H1 (cell line): ENCODE results near the gene ELL. TPM values are rescaled to one million over a fixed set of nuclear protein-coding genes. Genes with fewer than 3 reads are reported as not detected.

ENCODE experiments used
- CTCF ChIA-PET: fragments of 300-600 bp; sonication (Branson Sonifier 250); formaldehyde crosslinking; loops from one replicate; lab custom pipeline; 2021; ENCODE audit not compliant: partially characterized antibody; lab: Charles Lee
- POLR2A ChIA-PET: fragments of 300-600 bp; sonication (Branson Sonifier 250); formaldehyde crosslinking; loops from one replicate; lab custom pipeline; 2021; ENCODE audit warnings: inconsistent platforms; ENCODE audit not compliant: partially characterized antibody; lab: Charles Lee
- DNase-seq, 2 experiments: peaks; one replicate each; pipeline versions ENCODE4 v3.0.0 to v3.0.0-alpha.2; 2010 to 2022; ENCODE audit warnings: low spot score in 2 of 2, low read depth in 1 of 2, mixed read lengths in 1 of 2
- FAIRE-seq: peaks from 2 replicates; lab custom pipeline; 2011; peaks lifted over from hg19 to GRCh38; lab: Jason Lieb, UNC
- H2AFZ ChIP-seq: 2 replicates; pipeline ENCODE4 v1.8.1; 2012; ENCODE audit warnings: low read length, inconsistent platforms
- H2AK5ac ChIP-seq: 2 replicates; pipeline ENCODE4 v1.6.1; 2013; ENCODE audit warnings: low read depth, low read length
- H2BK120ac ChIP-seq: replicated peaks from 2 replicates; pipeline ENCODE3; 2013; ENCODE audit warnings: low read depth, low read length, inconsistent platforms
- H2BK12ac ChIP-seq: 2 replicates; pipeline ENCODE4 v1.6.1; 2013; ENCODE audit warnings: low read depth, low read length
- H2BK15ac ChIP-seq: 2 replicates; pipeline ENCODE4 v1.6.1; 2013; ENCODE audit warnings: low read length
- H2BK20ac ChIP-seq: 2 replicates; pipeline ENCODE4 v1.6.1; 2013; ENCODE audit warnings: low read length
- H2BK5ac ChIP-seq: 2 replicates; pipeline ENCODE4 v1.6.1; 2013; ENCODE audit warnings: low read depth, low read length
- H3K14ac ChIP-seq: 2 replicates; pipeline ENCODE4 v1.6.1; 2013; ENCODE audit warnings: inconsistent platforms; ENCODE audit not compliant: insufficient read length
- H3K18ac ChIP-seq: 2 replicates; pipeline ENCODE4 v1.6.1; 2013; ENCODE audit warnings: low read length; ENCODE audit errors: extremely low read depth
- H3K23ac ChIP-seq: 2 replicates; pipeline ENCODE4 v1.6.1; 2013; ENCODE audit warnings: inconsistent platforms; ENCODE audit not compliant: insufficient read length
- H3K23me2 ChIP-seq: 2 replicates; pipeline ENCODE4 v1.6.1; 2013; ENCODE audit warnings: low read depth, low read length
- H3K27ac ChIP-seq: 2 replicates; pipeline ENCODE4 v1.6.1; 2011; ENCODE audit warnings: low read depth, low read length, inconsistent platforms
- H3K27me3 ChIP-seq, 4 experiments: replicated peaks in 1 of 4; 1 replicate in 1 of 4; 2 replicates in 3 of 4; pipeline versions ENCODE4 v1.6.1 to v1.8.1; 2011 to 2013; ENCODE audit warnings: low read length in 3 of 4, mild to moderate bottlenecking in 3 of 4, inconsistent platforms in 2 of 4, mixed read lengths in 2 of 4, moderate library complexity in 1 of 4; ENCODE audit not compliant: control insufficient read depth in 3 of 4, insufficient read depth in 3 of 4; ENCODE audit errors: extremely low read depth in 1 of 4
- H3K36me3 ChIP-seq, 4 experiments: 2 replicates each; pipeline versions ENCODE4 v1.6.1 to v1.8.1; 2011 to 2013; ENCODE audit warnings: mild to moderate bottlenecking in 4 of 4, low read length in 3 of 4, moderate library complexity in 2 of 4, control low read depth in 1 of 4, inconsistent platforms in 1 of 4; ENCODE audit not compliant: insufficient read depth in 4 of 4, control insufficient read depth in 2 of 4
- H3K4ac ChIP-seq: replicated peaks from 2 replicates; pipeline ENCODE3; 2013; ENCODE audit warnings: low read length, low read depth, mixed read lengths, inconsistent platforms; ENCODE audit not compliant: insufficient read length
- H3K4me1 ChIP-seq, 4 experiments: replicated peaks in 1 of 4; 1 replicate in 1 of 4; 2 replicates in 3 of 4; pipeline versions ENCODE4 v1.6.1 to v1.8.1; 2011 to 2013; ENCODE audit warnings: low read length in 3 of 4, inconsistent platforms in 2 of 4, mixed read lengths in 1 of 4; ENCODE audit not compliant: insufficient read depth in 4 of 4, control insufficient read depth in 3 of 4
- H3K4me2 ChIP-seq, 2 experiments: 2 replicates each; pipeline versions ENCODE4 v1.6.1 to v1.8.1; 2011 to 2013; ENCODE audit warnings: low read depth in 2 of 2, low read length in 2 of 2, control low read depth in 1 of 2, inconsistent platforms in 1 of 2, mild to moderate bottlenecking in 1 of 2; ENCODE audit not compliant: insufficient read depth in 1 of 2
- H3K4me3 ChIP-seq, 4 experiments: fragments of 200-600, 300-600 bp in 1 of 4; sonication (generic), shearing (Covaris generic), sonication (Bioruptor Twin) in 1 of 4; 2 replicates each; pipeline versions ENCODE4 v1.5.1 to v1.8.1; 2011 to 2016; ENCODE audit warnings: low read length in 4 of 4, low read depth in 3 of 4, control low read depth in 2 of 4, inconsistent platforms in 2 of 4, mild to moderate bottlenecking in 2 of 4, mixed read lengths in 1 of 4, moderate library complexity in 1 of 4; ENCODE audit not compliant: insufficient read depth in 2 of 4; ENCODE audit errors: extremely low read depth in 1 of 4
- H3K56ac ChIP-seq: replicated peaks from 2 replicates; pipeline ENCODE3; 2013; ENCODE audit warnings: low read depth, mild to moderate bottlenecking, mixed read lengths, low read length, inconsistent platforms; ENCODE audit not compliant: insufficient read length
- H3K79me1 ChIP-seq: 2 replicates; pipeline ENCODE4 v1.6.1; 2013; ENCODE audit warnings: low read depth, low read length, control low read depth
- H3K79me2 ChIP-seq, 2 experiments: 2 replicates each; pipeline versions ENCODE4 v1.6.1 to v1.8.1; 2012 to 2013; ENCODE audit warnings: low read length in 2 of 2, mild to moderate bottlenecking in 2 of 2, inconsistent platforms in 1 of 2; ENCODE audit not compliant: insufficient read depth in 2 of 2, control insufficient read depth in 1 of 2
- H3K9ac ChIP-seq, 4 experiments: replicated peaks in 1 of 4; 1 replicate in 1 of 4; 2 replicates in 3 of 4; pipeline versions ENCODE4 v1.6.1 to v1.8.1; 2011 to 2013; ENCODE audit warnings: low read depth in 3 of 4, low read length in 3 of 4, control low read depth in 2 of 4, mild to moderate bottlenecking in 2 of 4, moderate library complexity in 2 of 4, inconsistent platforms in 1 of 4; ENCODE audit errors: extremely low read depth in 1 of 4
- H3K9me3 ChIP-seq, 2 experiments: 2 replicates each; pipeline versions ENCODE4 v1.6.1 to v1.8.1; 2012 to 2013; ENCODE audit warnings: mild to moderate bottlenecking in 2 of 2, moderate library complexity in 2 of 2, control low read depth in 1 of 2, inconsistent platforms in 1 of 2, low read depth in 1 of 2, low read length in 1 of 2, mixed read lengths in 1 of 2; ENCODE audit not compliant: insufficient read depth in 2 of 2
- H4K20me1 ChIP-seq, 2 experiments: replicated peaks in 1 of 2; 2 replicates each; pipeline versions ENCODE3 to v1.8.1; 2011 to 2013; ENCODE audit warnings: inconsistent platforms in 2 of 2, low read length in 2 of 2, mild to moderate bottlenecking in 1 of 2; ENCODE audit not compliant: insufficient read depth in 2 of 2, control insufficient read depth in 1 of 2
- H4K5ac ChIP-seq: 2 replicates; pipeline ENCODE4 v1.6.1; 2013; ENCODE audit warnings: low read length, low read depth, mixed read lengths, inconsistent platforms; ENCODE audit not compliant: insufficient read length
- H4K8ac ChIP-seq: 2 replicates; pipeline ENCODE4 v1.8.0; 2013; ENCODE audit warnings: mild to moderate bottlenecking, moderate library complexity, low read length, inconsistent platforms; ENCODE audit not compliant: insufficient read depth; ENCODE audit errors: extremely low read depth
- H4K91ac ChIP-seq: replicated peaks from 2 replicates; pipeline ENCODE3; 2013; ENCODE audit warnings: low read length, mixed read lengths, inconsistent platforms; ENCODE audit not compliant: insufficient read length
- ASH2L ChIP-seq: fragments of 200-600, 300-600 bp; sonication (generic); IDR thresholded peaks from one replicate; pipeline ENCODE4 v1.7.1; 2017; ENCODE audit warnings: low read length
- EGR1 ChIP-seq: IDR thresholded peaks from 2 replicates; pipeline ENCODE4 v1.6.1; 2011; ENCODE audit warnings: low read depth, low read length, borderline replicate concordance
- FOSL1 ChIP-seq: IDR thresholded peaks from 2 replicates; pipeline ENCODE4 v1.6.1; 2011; ENCODE audit warnings: mild to moderate bottlenecking, low read depth, low read length, moderate library complexity; ENCODE audit not compliant: insufficient read depth
- NRF1 ChIP-seq: IDR thresholded peaks from 2 replicates; pipeline ENCODE4 v1.6.1; 2011; ENCODE audit warnings: mild to moderate bottlenecking, low read depth, low read length, improper control_type of control experiment
- PHF8 ChIP-seq: fragments of 200-600 bp; sonication (generic); conservative IDR thresholded peaks from 2 replicates; pipeline ENCODE4 v1.7.1; 2012; ENCODE audit warnings: low read depth, mild to moderate bottlenecking, inconsistent platforms, low read length, moderate library complexity
- POLR2AphosphoS5 ChIP-seq: IDR thresholded peaks from 2 replicates; pipeline ENCODE4 v1.6.1; 2011; ENCODE audit warnings: low read depth, low read length
- POU5F1 ChIP-seq: IDR thresholded peaks from 2 replicates; pipeline ENCODE4 v1.6.1; 2011; ENCODE audit warnings: low read depth, mild to moderate bottlenecking, low read length, moderate library complexity
- SIRT6 ChIP-seq: IDR thresholded peaks from one replicate; pipeline ENCODE4 v1.7.1; 2012; ENCODE audit warnings: low read length, inconsistent platforms
- USF2 ChIP-seq: IDR thresholded peaks from 2 replicates; pipeline ENCODE4 v1.6.1; 2011; ENCODE audit warnings: low read length, improper control_type of control experiment
- YY1 ChIP-seq: IDR thresholded peaks from 2 replicates; pipeline ENCODE4 v1.6.1; 2011; ENCODE audit warnings: low read depth, mild to moderate bottlenecking, low read length
- WGBS, 2 experiments: shearing (Covaris generic) in 1 of 2; methylation state at CpG; one replicate each; pipeline versions ENCODE4 v1.1.6 to v1.1.7; 2013 to 2015; ENCODE audit warnings: low lambda C conversion rate in 2 of 2, mixed read lengths in 2 of 2, inconsistent platforms in 1 of 2, low coverage in 1 of 2, missing lambda C conversion rate in 1 of 2; ENCODE audit not compliant: insufficient replicate concordance in 2 of 2, insufficient coverage in 1 of 2, insufficient read length in 1 of 2; ENCODE audit errors: extremely low coverage in 1 of 2, missing lambda C conversion rate in 1 of 2; 5-methylcytosine and 5-hydroxymethylcytosine counted together
- polyA plus RNA-seq, 7 experiments: library from polyadenylated mRNA; depleted of rRNA in 3 of 7; stranded (reverse) in 5 of 7; unstranded in 2 of 7; fragments of >200 nt in 5 of 7; fragments of 200-250 nt in 2 of 7; gene quantifications; 1 replicate in 5 of 7; 2 replicates in 1 of 7; 4 replicates in 1 of 7; pipeline versions ENCODE4 v1.2.1 to v1.2.3, GENCODE V29; 2011 to 2013; ENCODE audit warnings: missing spikeins in 2 of 7, mixed read lengths in 2 of 7
- total RNA-seq: library from RNA; stranded (reverse); fragmentation: NEBNext Ultra II Directional; extraction: Animal tissue kit (Norgen Biotek cat#: 25700); gene quantifications from 2 replicates; pipeline ENCODE4 v1.2.1, GENCODE V29; 2021

ELL gene
- total and polyA plus RNA-seq, 2 of the 8 experiments (the other 6 are each of a cell fraction or from before 2014, with no cell fraction given) = 5.2 to 10.5 TPM

DNA sequence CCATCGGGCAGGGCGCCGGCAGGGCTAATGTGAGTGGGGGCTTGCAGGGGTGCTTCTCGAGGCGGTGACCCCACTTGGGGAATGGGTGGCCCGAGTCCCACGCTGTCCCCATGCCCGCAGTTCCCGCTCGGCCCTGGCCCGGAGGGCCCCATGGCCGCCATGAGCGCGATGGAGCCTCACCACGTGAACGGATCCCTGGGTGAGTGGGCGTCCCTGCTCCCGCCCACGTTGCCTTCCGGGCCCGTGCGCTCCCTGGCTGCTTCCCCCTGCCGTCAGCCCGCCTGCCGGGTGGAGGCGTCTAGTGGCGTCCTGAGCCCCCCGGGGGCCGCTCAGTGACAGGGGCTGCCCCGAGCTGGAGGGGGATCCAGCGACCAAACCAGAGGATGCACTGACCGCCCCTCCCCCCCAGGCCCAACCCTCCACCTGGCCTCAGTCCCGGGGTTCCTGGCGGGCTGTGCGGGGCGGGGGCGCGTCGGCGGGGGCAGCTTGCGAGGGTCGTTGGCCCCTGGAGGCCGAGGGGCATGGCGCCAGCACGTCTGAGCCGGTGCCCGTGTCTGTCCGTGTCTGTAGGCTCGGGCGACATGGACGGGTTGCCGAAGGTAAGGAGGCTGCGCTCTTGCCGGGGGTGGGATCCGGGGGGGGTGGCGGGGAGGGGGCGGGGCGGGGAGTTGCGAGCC lies 88.7 kb downstream of the ELL start:
- Histone ChIP-seq H4K91ac (peak overlapping the region; percentile 97), H3K23ac (no peak overlapping the region), H2AFZ (no peak overlapping the region; the same call in 1 of the 2 replicates), H4K20me1 (peaks cover 0 to 15% of the 10 kb centered on the region in 2 experiments), H3K79me1 (no peaks in the 10 kb centered on the region; the same call in 1 of the 2 replicates), H2AK5ac (0 out of 2 replicates have a peak overlapping the region, but pooled peaks have one; percentile 65), H3K56ac (peak overlapping the region; percentile 52), H3K18ac (peak overlapping the region; percentile 95), H3K4me3 (peak overlapping the region; percentile 16 to 68 (median 42)), H3K14ac (no peak overlapping the region), H2BK15ac (peak overlapping the region; percentile 72; the same call in 1 of the 2 replicates), H3K9me3 (no peaks in the 10 kb centered on the region), H4K5ac (peak overlapping the region; percentile 70), H2BK20ac (peak overlapping the region; percentile 86; the same call in 1 of the 2 replicates), H3K79me2 (no peaks in the 10 kb centered on the region), H3K4ac (peak overlapping the region; percentile 100), H3K36me3 (peaks cover 2 to 13% (median 7%) of the 10 kb centered on the region in 4 experiments; a peak in 4 of 8 replicates), H4K8ac (no peak overlapping the region; the same call in 1 of the 2 replicates), H2BK12ac (peak overlapping the region; percentile 63; the same call in 1 of the 2 replicates), H2BK120ac (no peak overlapping the region), H3K27me3 (no peaks in the 10 kb centered on the region; a peak in 1 of 7 replicates), H3K9ac (peak overlapping the region in 2 of 4 experiments; percentile 45 to 59; a peak in 4 of 7 replicates), H3K27ac (0 out of 2 replicates have a peak overlapping the region, but pooled peaks have one; percentile 66), H3K23me2 (peaks cover 16% of the 10 kb centered on the region; the same call in 1 of the 2 replicates), H3K4me2 (peak overlapping the region; percentile 51 to 87), H3K4me1 (peaks cover 0 to 50% (median 28%) of the 10 kb centered on the region in 4 experiments; a peak in 6 of 7 replicates), H2BK5ac (peak overlapping the region; percentile 93; the same call in 1 of the 2 replicates)
- WGBS, 2 experiments = 24% methylated on average over 25 of the region's 59 CpGs; no CpG with 5 or more reads in 1 of the 2 experiments
- DNase-seq (peak in 1 of 2 experiments; percentile 73), FAIRE-seq (no peak)
- POLR2A ChIA-PET = interaction anchor here (1.0 to 6.7 kb wide), 7 partner anchors 7 to 36 kb away, joined by 4 to 65 read pairs (median 7); partner anchors contain the start of gene SSBP4
- CTCF ChIA-PET = interaction anchor here (0.7 to 2.2 kb wide), 3 partner anchors 11 to 18 kb away, joined by 3 to 6 read pairs (median 3); no protein-coding TSS in a partner anchor
- TF ChIP-seq NRF1 (no peak), SIRT6 (no peak), USF2 (no peak), ASH2L (peak; percentile 23), POLR2AphosphoS5 (no peak; the same call in 1 of the 2 replicates), YY1 (no peak), POU5F1 (no peak), FOSL1 (no peak), EGR1 (peak; percentile 67; the same call in 1 of the 2 replicates), PHF8 (0 out of 2 replicates have a peak, but pooled peaks have one; percentile 21)
